Neuron (in vitro differentiated cells): ENCODE data around the gene NXPH1.
A peak's percentile ranks its signal among the peaks of the same experiment; 100 is the strongest.

Source experiments
- H2AFZ ChIP-seq: one replicate; pipeline ENCODE4 v1.6.1; 2013; ENCODE audit warnings: low read depth, mild to moderate bottlenecking, inconsistent platforms, low read length, moderate library complexity
- H3K27me3 ChIP-seq: one replicate; pipeline ENCODE4 v1.6.1; 2013; ENCODE audit warnings: low read length; ENCODE audit not compliant: insufficient read depth
- H3K36me3 ChIP-seq: one replicate; pipeline ENCODE4 v1.6.1; 2013; ENCODE audit warnings: low read length; ENCODE audit not compliant: insufficient read depth
- H3K4me1 ChIP-seq: one replicate; pipeline ENCODE4 v1.6.1; 2013; ENCODE audit warnings: low read length; ENCODE audit not compliant: insufficient read depth
- H3K4me3 ChIP-seq: 2 replicates; pipeline ENCODE4 v1.5.1; 2013; ENCODE audit warnings: mild to moderate bottlenecking, low read length, moderate library complexity
- H3K9me3 ChIP-seq: one replicate; pipeline ENCODE4 v1.6.1; 2013; ENCODE audit warnings: low read length

NXPH1 gene

DNA sequence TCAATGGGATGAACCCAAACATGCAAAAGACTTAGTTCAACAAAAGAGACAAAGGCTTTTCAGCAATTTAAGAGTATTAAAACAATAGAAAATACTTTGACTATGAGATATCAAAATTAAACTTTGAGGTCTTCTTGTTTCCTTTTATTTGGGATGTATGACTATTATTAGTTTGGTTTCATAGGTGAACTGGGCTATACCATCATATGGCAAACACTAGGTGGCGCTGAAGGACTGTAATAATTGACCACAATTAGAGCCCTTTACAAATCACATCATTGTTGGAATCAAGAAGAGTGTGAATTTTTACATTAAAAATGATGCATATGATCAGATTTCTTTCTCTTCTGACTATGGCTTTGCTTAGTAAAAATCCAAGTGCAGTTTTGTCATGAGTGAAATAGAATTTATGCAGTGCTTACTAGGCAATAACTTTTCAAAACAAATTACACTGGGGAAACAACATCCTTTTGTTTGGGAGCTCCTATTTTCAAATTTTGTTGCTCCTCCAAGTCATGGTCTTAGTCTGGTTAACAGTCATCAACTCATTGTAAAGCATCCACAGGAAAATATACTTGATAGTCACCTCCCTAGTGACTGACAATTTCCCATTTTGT, 14.7 kb upstream of the NXPH1 start:
- H3K9me3 ChIP-seq = no peaks in the 10 kb centered on the region
- H3K27me3 ChIP-seq = no peaks in the 10 kb centered on the region
- no peaks in the 10 kb centered on the region for H3K4me1 ChIP-seq
- no peak overlapping the region for H2AFZ ChIP-seq
- H3K4me3 ChIP-seq = no peak overlapping the region
- no peaks in the 10 kb centered on the region for H3K36me3 ChIP-seq

DNA sequence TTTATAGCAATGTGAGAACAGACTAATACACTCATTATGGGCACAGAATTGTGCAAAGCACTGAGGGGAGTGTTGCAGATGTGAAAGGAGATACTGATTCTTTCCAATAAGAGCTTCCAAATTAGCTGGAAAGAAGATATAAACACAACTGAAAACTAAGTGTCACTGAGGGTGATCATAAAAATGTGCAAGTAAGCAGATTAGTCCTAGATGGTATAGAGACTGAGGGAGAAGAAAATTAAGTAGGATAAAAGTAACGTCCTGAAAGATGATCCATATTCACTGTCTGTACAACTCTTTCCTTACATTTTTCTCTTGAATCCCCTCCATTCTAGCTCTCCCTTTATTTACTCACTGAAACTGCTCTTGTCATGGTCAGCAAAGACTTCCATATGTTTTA, 11.2 kb upstream of the NXPH1 start:
- Histone ChIP-seq H3K36me3 (no peaks in the 10 kb centered on the region), H2AFZ (no peak overlapping the region), H3K27me3 (no peaks in the 10 kb centered on the region), H3K4me3 (no peak overlapping the region), H3K4me1 (no peaks in the 10 kb centered on the region), H3K9me3 (no peaks in the 10 kb centered on the region)

DNA sequence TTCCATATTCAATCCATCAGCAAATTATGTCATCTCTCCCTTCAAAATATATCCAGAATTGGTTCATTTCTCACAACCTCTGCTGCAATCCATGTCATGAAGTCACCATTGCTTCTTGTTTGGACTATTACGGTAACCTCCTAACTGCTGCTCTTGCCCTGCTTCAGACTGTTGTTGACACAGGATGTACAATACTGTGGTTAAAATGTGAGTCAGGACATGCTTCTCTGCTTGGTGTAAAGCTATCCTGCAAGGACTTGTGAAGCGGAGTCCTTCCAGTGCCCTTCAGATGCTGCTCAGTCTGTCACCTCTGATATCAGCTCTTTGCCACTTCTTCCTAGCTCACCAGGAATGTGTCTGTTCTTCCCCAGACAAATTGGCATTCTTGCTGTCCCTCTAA, 10.4 kb upstream of the NXPH1 start:
- Histone ChIP-seq H3K36me3 (no peaks in the 10 kb centered on the region), H2AFZ (no peak overlapping the region), H3K27me3 (no peaks in the 10 kb centered on the region), H3K4me3 (no peak overlapping the region), H3K4me1 (no peaks in the 10 kb centered on the region), H3K9me3 (no peaks in the 10 kb centered on the region)

DNA sequence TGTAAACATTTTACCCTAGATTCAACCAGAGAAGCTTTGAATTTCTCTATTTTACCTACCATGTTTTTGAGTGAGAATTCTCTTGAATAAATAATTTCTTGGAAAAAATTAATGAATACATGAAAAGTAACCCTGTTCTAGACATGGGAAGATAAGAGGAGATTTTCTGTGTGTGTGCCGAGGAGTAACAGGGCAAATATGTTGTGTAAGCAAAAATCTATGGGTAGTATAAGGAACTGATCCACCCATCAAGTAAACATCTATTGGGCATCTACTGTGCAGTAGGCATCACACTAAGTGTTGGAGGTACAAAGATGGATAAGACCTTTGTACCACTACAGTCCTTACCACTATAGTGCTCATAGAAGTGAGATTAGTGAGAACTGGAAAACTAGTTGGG, 8.2 kb upstream of the NXPH1 start:
- Histone ChIP-seq H3K9me3 (no peaks in the 10 kb centered on the region), H3K27me3 (no peaks in the 10 kb centered on the region), H2AFZ (no peak overlapping the region), H3K4me1 (no peaks in the 10 kb centered on the region), H3K4me3 (no peak overlapping the region), H3K36me3 (no peaks in the 10 kb centered on the region)

DNA sequence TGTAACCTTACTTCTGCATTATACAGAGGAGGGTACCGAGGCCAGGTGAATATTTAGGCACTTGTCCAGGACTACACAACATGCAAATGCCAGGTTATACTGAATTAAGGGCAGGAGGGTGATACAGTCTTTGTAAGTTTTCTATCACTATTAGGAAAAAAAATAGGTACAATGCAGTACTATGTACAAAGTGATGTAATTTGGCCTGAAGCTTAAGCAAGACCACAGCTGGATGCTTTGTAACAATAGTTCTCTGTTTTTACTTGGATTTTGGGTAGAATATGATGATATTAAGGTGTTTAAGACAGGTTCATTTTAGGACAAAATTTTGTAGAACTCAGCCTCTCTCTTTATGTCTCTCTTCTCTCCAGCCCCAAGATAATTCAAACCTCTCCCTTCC, 2.8 kb upstream of the NXPH1 start:
- Histone ChIP-seq H3K27me3 (peaks cover 36% of the 10 kb centered on the region), H3K9me3 (no peaks in the 10 kb centered on the region), H3K4me3 (no peak overlapping the region), H3K4me1 (peaks cover 12% of the 10 kb centered on the region), H2AFZ (no peak overlapping the region), H3K36me3 (no peaks in the 10 kb centered on the region)

DNA sequence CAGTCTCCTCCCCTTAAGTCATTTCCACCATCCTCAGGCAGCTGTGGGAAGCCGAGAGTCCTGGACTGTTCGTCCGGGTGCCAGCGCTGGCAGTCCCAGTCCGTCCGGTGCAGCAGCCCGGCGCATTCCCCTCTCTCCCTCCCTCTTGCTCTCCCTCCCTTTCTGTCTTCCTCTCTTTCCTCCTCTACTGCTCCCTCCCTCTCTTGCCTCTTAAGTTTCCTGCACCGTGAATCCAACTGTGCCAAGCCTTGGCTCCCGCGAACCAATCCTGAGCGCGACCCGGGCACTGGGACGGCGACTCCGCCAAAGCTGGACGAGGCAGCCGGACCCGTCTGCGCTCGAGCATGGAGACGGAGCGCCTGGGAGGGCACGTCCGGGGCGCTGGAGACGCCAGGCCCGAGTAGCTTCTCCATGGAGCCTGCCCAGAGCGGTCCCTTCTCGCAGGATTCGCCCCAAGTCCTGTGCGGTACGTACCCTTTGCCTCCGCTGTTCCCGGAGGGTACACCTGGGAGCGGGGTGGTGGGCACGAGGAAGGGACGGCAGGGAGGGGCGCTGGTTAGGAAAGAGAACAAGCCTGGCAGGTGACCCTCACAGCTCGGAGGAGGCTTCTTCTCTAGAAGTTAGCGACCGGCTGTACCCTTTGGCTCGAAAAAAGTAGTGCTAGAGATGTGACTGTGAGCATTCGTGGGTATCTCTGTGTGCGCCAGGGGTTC, 1.0 kb downstream of the NXPH1 start:
- H3K36me3 ChIP-seq = no peaks in the 10 kb centered on the region
- H3K27me3 ChIP-seq = peaks cover 70% of the 10 kb centered on the region
- no peak overlapping the region for H2AFZ ChIP-seq
- H3K4me3 ChIP-seq = no peak overlapping the region
- H3K4me1 ChIP-seq = peaks cover 12% of the 10 kb centered on the region
- H3K9me3 ChIP-seq = no peaks in the 10 kb centered on the region

DNA sequence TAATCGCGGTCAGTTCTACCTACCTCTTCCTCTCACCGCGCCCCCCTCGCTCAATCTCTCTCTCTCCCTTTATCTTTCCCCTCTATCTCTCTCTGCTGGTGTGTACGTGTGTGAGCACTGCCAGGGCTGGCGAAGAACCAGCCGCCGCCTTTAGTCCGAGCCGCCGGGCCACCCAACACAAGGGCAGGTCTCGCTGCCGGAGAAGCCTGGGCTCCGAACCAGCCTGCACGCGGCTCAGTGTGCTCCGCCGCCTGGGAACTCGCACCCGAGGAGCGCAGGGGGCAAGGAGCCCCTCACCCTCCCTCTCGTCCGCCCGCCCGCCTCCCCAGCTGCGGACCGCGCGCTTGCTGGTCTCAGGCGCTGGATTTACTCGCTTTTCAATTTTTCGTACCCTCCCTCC, 1.7 kb downstream of the NXPH1 start:
- H2AFZ ChIP-seq = no peak overlapping the region
- H3K4me3 ChIP-seq = no peak overlapping the region
- peaks cover 76% of the 10 kb centered on the region for H3K27me3 ChIP-seq
- H3K36me3 ChIP-seq = no peaks in the 10 kb centered on the region
- H3K4me1 ChIP-seq = peaks cover 12% of the 10 kb centered on the region
- no peaks in the 10 kb centered on the region for H3K9me3 ChIP-seq

DNA sequence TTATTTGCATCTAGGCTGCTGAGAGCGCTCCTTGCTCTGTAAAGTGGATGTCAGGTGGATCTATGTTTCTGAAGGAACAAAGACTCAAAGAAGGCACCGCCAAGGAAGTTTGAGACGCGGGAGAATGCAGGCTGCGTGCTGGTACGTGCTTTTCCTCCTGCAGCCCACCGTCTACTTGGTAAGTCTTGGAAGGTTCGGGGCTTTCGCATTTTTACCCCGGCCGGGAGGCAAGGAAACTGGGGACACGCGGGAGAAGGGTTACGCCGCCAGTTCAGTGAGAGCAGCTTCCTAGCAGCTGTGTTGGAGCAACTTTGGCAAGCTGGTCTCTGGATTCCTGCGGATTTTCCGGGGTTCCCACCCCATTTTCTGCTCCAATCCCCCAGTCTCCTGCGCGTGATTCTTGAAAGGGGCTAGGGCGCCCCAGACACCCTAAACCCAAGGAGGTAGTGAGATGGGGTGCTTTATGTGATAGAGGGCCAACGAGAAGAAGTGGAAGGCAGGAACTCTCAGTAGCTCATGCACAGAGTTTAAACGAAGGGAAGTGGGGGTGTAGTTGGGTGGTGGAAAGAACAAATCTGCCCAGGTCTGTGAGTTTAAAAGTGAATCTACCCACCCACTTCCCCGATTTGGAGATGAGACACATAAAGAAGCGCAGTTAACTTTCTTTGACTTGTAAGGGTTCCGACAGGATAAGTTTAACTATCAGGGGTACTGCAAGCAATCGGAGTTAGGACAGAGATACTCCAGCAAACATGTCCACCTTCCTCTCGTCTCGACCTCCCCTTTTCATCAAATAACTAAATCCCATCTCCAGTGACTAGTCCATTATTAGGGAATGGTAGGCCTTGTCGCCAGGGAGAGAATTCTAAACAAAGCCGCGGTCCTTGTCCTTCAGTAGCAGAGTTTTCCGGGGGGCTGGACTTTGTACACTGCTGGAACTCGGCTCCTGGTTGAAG, 2.5 kb downstream of the NXPH1 start:
- Histone ChIP-seq H3K9me3 (no peaks in the 10 kb centered on the region), H3K4me3 (no peak overlapping the region), H3K27me3 (peaks cover 84% of the 10 kb centered on the region), H3K4me1 (peaks cover 12% of the 10 kb centered on the region), H3K36me3 (no peaks in the 10 kb centered on the region), H2AFZ (no peak overlapping the region)

DNA sequence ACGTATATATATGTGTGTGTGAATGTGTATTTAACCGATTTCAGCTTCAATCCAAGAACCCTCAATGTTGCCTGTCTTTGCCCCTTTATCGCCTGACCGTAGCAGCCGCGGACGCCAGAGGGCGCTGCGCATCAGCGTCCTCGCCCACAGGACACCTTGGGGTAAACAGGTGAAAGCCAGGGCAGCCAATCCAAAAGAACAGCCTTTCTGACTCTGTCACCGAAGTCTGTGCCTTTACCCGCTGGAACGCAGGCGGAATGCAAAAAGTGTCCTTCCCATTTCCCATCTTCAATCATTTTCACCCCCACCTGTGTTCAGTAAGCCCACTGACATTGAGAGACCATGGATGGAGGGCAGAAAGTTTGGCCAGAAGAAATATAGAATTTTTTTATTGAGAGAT, 3.6 kb downstream of the NXPH1 start:
- no peak overlapping the region for H2AFZ ChIP-seq
- no peak overlapping the region for H3K4me3 ChIP-seq
- H3K36me3 ChIP-seq = no peaks in the 10 kb centered on the region
- H3K27me3 ChIP-seq = peaks cover 92% of the 10 kb centered on the region
- H3K9me3 ChIP-seq = no peaks in the 10 kb centered on the region
- peaks cover 18% of the 10 kb centered on the region for H3K4me1 ChIP-seq

DNA sequence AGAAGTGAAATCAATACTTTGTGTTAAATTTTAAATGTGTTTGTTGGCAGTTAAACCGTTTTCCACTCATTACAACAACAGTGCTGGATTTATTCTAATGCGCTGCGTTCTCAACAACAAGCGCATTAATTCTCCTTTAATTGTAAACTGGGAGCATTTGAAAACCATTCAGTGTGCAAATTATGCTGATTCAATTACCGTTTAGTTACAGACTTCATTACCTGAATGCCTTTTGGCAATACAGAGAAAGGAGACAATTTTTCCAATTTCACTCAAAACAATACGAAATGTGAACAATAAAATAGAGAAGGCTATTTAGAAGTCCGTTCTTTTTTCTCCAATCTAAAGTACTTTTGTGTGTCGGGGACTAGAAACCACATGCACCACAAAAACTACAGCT, 4.2 kb downstream of the NXPH1 start:
- Histone ChIP-seq H3K27me3 (peaks cover 93% of the 10 kb centered on the region), H3K36me3 (no peaks in the 10 kb centered on the region), H3K9me3 (no peaks in the 10 kb centered on the region), H3K4me3 (no peak overlapping the region), H2AFZ (no peak overlapping the region), H3K4me1 (peaks cover 25% of the 10 kb centered on the region)

DNA sequence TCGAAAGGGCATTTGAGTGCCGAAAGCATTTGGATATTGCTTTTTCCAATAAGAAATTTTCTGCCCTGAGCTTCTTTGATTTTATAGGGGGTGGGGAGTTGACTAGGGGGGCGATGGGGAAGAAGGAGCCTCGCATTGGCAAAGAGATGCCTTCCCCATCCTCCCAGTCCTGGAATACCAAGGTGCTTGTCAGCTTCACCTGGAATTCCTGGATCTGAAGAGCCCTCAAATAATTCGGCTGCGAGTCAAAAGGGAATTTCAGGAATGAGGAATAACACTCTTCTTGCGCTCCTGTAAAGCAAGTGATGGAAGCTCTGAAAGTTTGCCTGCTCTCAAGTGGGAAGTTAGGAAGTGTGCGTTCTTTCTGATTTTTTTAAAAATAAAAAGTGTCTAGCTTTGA, 7.3 kb downstream of the NXPH1 start:
- H3K27me3 ChIP-seq = peaks cover 86% of the 10 kb centered on the region
- H2AFZ ChIP-seq = no peak overlapping the region
- no peak overlapping the region for H3K4me3 ChIP-seq

DNA sequence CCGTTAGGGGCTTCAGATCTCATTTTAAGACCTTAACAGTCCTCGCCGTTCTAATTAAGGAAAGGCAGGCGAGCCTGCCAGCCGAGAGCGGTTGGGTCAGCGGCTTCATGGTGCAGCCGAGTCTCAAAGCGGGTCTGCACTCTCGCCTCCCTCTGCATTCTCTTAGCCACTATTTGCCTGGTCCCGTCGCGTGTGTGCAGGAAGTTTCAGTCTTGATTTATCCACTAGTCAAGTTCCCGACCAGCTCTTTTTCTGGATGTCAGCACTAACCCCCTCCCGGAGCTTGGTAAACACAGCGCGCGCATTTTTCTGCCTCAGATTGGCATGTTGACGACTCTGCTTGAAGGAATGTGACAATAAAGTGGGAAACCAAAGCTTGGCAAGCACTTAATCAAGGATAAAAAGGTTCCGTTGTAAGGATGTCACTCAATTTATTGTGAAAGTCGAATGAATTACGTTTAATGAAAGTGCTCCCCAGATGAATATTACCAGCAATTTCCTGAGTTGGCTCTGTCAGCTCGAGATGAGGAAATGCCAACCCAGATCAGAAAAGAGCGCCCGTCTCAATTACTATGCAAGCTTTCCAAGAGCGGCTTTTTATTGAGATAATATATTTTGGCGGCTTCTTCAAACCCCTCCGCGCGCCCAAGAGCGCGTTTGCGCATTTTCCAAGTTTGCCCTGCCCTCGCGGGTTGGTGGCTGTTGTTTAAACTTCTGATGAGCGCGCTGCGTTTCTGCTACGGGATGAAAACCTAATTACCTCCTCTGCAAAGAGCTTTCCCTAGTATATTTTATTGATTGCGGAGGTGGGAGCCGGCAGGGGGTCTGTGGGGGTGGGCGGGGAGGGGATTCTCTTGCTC, 7.9 kb downstream of the NXPH1 start:
- no peaks in the 10 kb centered on the region for H3K36me3 ChIP-seq
- no peaks in the 10 kb centered on the region for H3K9me3 ChIP-seq
- H3K27me3 ChIP-seq = peaks cover 79% of the 10 kb centered on the region
- H2AFZ ChIP-seq = no peak overlapping the region
- peaks cover 20% of the 10 kb centered on the region for H3K4me1 ChIP-seq
- peak overlapping the region; percentile 46 for H3K4me3 ChIP-seq

More for the DNA sequence above, 7.3 kb downstream of the NXPH1 start:
- Histone ChIP-seq H3K36me3 (no peaks in the 10 kb centered on the region), H3K4me1 (peaks cover 20% of the 10 kb centered on the region), H3K9me3 (no peaks in the 10 kb centered on the region)
